ENCODE results near the gene C17orf50.

The C17orf50 gene

DNA sequence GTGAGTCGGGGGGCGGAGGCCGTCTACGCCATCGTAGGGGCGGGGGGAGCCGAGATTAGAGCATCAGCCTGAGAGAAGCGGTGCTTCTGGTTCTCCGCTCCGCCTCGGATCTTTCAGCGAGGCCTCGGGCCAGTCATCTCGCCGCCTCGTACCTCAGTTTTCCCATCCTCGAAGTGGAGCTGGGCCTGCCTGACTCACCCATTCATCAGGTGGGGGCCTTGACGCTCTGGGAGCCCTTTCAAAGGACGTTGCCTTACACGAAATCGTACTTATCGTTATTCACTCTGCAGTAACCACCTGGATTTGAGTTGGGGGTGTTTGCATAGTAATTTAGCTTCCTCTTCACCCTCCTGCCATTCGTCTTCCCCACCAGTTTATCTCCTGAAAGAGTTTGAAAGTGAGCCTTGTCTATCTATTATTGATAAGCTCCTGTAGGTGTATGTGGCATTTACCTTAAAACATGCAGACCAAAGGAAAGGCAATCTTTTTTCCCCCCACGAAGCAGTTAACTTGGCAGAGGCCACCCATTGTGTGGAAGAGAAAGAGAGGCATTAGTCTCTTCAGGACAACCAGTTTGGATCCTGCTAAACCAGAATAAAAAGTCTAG, 49.3 kb downstream of the C17orf50 start:
- no peak for DNase-seq (ENCODE audit: low read depth in 1 of 2, low spot score in 1 of 2)

DNA sequence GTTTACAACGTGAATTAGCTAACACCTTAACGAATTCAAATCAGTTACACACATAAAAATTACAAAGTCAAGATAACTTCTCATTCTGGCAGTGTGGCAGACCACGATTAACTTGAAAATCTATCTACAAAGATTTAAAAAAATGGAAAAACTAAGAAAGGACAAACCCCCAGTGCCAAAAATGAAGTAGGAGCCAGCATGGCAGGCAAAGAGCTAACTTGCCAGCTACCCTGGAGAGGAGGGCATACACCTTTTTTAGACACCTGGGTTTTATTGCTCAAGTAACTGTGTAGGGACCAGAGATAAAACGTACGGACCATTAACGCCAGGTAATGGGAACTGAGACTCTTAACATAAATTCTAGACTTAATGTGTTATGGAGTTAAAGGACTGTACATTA, 51.1 kb downstream of the C17orf50 start:
- DNase-seq (ENCODE audit: low read depth in 1 of 2, low spot score in 1 of 2), result no peak

DNA sequence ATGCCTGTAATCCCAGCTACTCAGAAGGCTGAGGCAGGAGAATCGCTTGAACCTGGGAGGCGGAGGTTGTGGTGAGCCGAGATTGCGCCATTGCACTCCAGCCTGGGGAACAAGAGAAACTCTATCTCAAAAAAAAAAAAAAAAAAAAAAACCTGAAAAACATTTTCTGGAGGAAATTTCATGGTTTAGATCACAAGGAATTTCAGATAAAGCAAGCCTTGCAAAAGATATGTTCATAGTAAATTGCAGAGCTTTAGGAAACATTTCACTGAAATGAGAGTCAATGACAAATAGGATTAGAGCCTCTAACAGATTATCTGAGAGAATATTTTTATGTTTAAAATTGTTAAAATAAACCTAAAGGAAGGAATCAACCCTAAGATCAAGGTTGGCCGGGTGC, 51.8 kb downstream of the C17orf50 start:
- DNase-seq (ENCODE audit: low read depth in 1 of 2, low spot score in 1 of 2), result no peak
